Hematopoietic multipotent progenitor cell treated with erythropoietin and hydrocortisone succinate and interleukin-3 and kit ligand, for 17 days (in vitro differentiated cells): ENCODE data around the gene DHRS7C.

Experiments
- DNase-seq: peaks from one replicate; pipeline ENCODE4 v3.0.0-alpha.2; 2015; ENCODE audit warnings: low spot score

DHRS7C gene, protein sequence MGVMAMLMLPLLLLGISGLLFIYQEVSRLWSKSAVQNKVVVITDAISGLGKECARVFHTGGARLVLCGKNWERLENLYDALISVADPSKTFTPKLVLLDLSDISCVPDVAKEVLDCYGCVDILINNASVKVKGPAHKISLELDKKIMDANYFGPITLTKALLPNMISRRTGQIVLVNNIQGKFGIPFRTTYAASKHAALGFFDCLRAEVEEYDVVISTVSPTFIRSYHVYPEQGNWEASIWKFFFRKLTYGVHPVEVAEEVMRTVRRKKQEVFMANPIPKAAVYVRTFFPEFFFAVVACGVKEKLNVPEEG

DNA sequence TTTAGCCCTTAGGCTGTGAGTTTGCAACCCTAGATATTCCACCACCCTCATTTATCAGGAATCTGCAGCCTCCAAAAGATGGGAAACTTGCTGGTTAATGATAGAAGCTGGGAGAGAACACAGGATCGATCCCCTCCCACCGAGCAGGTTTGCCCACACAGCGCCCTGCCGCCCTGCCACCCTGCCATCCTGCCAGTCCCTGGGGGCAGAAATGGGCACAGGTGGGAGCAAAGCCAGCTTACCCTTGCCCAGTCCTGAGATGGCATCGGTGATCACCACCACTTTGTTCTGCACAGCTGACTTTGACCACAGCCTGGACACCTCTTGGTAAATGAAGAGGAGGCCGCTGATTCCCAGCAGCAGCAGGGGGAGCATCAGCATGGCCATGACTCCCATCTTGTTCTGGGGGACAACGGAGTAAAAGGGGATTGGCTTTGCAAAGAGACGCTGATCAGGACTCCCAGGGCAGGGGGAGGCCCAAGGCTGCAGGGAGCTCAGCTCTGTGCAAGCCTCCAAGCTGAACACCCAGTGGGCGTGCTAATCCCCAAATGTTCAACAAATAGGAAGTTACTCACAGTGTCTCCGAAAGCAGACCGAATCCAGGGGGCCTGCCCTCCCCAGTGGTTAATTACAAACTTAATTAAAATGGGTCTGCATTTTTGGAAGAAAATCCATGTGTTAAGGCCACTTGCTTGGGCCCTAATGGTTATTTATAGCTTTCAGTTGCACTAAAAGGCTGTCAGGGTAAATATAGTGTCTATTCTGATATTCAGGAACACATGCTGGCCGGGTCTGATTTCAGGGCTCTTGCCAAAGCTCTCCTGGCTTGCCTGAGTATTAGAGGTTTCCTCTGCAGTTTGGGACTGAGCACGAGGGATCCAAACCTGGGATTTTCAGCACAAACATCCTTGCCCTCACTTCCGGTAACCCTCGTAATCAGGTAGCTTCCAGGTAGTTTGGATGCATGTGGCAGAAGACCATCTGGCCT, at the start of gene DHRS7C:
Gene DHRS7C (minus strand): TSS at position 704 of the 988 bp plus-strand sequence. CDS start 308 bp downstream, at position 396.
- DNase-seq, result no peak

DNA sequence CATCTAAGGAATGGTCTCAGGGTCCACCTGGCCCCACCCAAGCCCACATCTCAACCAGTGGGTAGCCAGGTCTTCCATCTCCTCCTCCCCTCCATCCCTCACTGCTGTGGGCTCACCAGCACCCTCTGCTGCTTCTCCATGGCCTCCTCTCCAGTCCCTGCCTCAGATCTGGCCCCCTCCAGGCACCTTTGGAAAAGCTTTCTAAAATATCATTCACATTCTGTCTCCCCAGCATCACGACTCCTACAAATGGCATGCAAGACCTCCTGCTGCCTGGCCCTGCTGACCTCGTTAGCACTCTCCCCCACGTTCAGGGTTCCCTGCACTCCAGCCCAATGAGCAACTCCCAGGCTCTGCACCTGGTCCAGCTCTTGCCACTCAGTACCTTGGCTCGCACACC, 48.0 kb upstream of the DHRS7C start:
- DNase-seq, result no peak

DNA sequence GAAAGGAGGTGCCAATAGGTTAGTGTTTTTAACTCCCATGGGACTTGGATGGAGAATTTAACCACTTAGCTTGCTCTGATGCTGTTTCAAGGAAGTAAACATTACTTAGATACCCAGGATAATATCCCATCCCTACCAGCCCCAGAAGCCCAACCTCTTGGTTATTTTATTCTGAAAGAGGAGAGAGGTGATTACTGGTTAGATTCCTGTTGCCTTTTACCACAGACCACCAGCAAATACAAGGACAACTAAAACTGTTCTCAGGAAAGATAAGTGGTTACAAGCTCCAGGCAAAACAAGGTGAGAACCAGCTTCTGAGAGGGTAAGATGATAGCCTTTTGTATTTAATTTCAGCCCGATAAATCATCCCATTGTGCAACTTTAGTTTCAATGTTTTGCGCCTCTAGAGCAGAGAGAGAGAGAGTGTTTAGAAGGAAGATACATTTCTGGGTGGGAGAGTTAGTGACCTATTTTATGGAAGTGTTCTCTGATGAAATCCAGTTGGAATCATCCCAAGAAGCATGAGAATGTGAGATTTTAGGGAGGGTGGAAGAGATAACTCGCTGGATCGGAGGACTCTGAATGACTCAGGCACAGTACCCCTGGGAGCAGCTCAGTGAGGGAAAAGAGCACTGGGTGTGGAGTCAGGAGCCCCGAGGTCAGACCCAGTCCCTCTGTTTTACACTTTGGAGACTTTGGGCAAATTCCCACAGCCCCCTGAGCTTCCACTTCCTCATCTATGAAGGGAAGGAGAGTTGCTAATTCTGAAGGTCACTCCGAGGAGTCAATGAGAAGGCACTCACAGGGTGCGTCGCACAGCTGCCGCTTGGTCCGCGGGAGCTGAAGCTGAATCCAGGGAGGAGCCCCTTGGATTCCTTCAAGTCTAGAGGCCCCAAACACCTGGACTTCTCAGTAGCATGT, 46.4 kb upstream of the DHRS7C start:
- no peak for DNase-seq

DNA sequence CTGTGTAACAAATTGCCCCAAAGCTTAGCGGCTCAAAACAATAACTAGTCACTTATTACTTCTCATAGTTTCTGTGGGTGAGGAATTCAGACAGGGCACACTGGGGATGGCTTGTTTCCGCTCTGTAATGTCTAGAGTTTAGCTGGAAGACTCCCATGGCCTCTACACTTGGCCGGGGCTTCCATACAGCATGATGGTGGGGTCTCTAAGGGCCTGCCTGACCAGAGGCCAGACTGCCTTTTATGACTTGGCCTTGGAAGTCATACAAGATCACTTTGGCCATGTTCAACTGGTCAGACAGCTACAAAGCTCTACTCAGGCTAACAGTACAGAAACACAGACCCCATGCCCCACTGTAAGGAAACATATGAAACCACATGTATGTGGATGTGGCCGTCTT, 42.5 kb upstream of the DHRS7C start:
- no peak for DNase-seq

DNA sequence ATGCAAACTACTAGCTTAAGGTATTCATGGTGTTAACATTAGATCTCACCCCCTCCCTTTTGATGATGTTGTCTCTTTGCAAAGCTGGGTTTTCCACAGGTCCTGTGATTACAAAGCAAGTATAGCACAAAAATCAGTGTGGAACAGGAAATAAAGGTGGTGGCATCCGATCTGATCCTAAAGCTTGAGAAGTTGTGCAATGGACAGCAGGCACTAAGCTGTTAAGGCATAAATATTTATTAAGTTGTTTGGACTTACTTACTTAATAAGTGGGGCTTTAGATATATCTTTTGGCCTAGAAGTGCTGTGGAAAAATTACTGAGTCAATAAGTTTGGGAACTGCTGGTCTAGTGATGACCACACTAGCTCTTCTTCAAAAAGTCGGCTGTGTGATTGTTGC, 39.3 kb upstream of the DHRS7C start:
- DNase-seq, result no peak

DNA sequence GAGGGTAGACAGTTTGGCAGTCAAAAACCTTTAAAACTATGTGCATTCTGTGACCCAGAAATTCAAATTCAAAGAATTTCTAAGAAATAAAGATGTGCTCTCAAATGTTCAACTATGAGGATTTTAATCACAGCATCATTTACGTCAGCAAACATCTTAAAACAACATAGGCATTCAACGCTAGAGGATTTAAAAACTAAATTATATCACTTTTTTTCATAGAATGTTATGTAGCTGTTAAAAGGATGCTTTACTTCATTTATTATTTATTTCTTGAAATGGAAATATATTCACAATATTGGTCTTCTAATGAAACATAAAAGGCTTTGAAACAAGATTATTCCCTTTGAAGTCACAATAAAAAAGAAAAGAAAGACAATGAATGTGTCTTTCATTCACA, 38.0 kb upstream of the DHRS7C start:
- no peak for DNase-seq

DNA sequence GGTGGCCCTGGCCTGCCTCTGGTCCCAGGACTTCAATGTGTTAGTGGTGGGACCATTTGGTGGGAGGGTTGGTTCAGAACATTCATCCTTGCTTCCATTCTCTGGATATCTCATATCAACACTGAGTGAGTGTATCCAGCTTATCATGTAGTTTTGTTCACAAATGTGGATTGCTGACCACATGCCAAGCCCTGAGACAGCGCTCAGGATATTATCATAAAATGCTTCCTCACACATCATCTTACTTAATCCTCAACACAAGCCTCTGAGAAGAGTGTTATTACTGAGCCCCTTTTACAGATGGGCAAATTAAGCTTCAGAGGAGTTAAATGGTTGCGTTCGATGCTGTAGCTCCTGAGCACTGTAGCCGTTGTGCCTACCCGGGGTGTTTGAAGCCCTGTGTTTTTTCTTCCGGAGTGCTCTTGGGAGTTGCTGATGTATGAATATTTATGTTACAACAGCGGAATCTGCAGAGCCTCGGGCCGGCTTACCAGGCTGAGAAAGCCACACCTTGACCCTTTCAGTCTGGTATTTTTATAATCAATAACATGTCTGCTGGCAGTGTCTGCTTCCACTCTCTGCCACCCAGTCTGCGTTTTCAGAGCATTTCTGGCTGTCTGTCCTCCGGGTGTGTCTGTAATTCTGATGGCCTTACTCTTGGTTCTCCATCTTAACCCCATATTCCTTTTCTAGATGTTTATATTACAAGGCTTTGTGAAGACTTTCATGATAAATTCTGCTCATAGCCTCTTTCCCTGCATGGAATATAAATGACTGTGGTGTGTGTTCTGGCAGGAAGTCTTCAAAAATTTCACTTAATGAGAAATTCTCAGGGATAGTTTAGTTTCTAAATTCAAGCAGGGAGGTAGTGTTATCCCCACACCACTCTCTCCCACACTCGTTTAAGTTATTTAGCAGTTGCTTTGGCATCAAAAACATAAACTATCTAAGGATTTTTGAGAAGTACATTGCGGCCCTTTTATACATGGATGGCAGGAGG, 37.2 kb upstream of the DHRS7C start:
- no peak for DNase-seq

DNA sequence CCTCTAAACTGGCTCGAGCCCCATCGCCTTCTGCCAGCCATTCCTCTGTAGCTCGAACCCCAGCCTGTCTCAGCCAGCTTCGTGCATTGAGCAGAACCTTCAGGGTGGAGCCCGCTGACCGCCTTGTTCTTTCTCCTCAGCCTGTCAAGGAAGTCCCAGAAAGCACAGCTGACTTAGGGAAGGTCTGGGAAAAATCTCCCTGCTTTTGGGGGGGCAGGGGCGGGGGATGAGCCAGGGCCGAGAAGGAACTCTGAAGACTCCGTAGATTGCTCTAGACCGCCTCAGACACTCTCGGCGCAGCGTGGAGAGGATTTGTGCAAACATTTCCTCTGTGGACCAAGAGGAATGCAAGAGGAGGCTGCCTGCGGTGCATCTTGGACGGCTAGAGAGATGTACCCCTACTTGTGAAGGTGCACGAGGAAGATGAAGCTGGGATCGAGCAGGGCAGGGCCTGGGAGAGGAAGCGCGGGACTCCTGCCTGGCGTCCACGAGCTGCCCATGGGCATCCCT, 34.3 kb upstream of the DHRS7C start, which contains the start of gene GLP2R:
Gene GLP2R (plus strand): TSS at position 284 of the 510 bp plus-strand sequence. CDS start 140 bp downstream, at position 424.
- DNase-seq, result no peak

DNA sequence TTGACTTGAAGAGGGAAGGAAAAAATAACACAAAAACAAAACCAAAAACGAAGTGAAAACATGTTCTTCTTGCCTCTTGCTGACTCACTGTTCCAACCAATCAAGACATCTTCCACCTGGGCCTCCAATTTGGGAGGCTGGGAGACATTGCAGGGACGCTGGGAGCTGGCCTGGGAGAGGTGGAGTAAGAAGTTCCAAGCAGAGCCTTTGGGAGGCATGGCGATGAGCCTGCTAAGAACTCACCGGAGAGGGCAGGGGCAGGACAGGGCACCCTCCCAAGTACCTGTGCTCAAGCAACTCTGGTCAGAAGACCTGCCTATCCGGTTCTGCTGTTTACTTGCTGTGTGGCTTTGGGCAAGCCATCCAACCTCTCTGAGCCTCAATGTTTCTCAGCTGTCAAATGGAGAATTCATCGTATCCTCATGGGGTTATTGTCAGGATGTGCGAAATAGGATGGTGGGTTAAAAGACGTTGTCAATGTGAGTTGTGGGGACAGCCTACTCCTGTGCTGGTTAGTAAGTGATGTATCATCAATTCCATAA, 33.5 kb upstream of the DHRS7C start:
- DNase-seq, result no peak

DNA sequence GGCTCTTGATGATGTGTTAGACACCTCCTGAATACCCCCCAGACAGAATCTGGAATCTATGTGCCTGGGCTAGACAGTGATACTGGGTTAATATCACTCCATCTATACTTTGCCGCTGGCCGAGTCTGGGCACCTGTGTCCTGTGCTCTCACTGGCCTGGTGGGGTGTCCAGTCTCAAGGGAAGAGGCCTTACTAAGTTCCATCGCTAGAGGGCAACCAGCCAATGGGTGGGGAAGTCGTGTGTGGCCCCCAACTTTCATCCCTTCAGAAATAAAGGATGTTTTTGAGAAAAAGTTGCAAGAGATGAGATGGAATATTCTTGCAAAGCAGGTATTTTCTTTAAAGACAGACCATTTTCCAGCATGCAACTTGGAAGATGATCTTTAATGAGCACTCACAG, 32.7 kb upstream of the DHRS7C start:
- DNase-seq, result no peak

DNA sequence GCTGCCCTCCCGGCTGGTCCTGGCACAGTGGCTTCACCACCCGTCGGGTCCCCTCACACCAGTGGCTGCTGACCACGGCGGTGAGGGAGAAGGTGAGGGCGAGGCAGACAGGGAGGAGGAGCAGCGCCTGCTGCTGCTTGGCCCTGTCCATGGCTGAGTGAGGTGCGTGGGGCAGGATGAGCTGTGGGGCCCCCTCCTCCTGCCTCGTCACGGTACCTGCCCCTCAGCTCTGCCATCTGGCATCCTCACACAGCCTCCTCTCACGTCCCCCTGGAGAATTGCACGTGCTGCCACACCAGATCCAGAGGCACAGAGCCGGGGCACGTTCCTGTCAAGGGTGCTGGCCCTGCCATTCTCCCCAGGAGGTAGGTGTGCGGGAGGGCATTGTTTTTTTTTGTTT, 30.5 kb upstream of the DHRS7C start, which contains the start of gene GSG1L2:
Gene GSG1L2 (minus strand): TSS at position 159 of the 400 bp plus-strand sequence. CDS start 8 bp downstream, at position 151.
- DNase-seq, result no peak

DNA sequence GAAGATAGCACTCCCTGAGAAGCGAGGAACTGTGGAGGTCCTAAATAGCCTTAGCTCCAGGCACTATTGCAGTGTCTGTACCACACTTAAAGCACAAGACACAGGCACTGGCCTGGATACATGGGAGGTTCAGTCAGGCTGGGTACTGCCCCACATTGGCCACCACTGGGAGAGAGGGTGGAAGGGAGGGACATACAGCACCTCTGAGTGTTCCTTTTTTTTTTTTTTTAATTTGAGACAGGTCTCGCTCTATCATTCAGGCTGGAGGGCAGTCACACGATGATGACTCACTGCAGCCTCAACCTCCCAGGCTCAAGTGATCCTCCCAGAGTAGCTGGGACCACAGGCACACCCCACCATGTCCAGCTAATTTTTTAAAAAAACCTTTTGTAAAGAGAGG, 29.1 kb upstream of the DHRS7C start:
- no peak for DNase-seq

DNA sequence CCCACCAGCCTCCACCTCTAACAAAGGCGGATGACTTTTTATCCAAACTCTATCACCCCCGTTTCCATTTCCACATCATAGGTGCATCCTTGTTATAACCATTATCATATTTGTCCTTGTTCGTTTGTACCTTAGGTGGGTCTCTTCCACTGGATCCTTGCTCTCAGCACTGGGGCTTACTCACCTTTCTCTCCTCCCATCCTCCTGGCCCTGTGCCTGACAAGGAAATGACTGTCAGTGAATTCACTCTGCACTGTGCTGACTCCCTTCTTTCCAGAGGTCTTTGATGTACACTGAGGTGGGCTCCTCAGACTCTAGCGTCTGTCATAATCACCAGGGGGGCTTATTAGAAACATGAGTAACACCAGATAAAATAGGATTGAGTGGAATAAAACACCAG, 27.4 kb upstream of the DHRS7C start:
- DNase-seq, result no peak

DNA sequence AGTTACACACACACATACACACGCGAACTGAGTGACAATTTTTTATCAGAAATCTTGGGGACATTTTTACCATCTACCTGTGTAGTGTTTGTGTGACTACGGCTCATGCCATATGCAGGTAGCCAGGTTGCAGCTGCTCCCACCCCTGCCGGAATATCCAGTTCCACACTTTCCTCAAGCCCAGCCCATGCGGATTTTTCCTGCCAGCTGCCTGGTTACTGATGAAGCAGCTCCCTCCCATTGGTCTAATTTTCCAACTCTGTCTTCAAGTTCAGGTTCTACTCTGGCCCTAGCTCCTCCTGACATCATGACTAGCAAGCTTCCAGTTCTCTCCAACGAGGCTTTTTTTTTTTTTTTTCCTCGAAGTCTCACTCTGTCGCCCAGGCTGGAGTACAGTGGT, 25.7 kb upstream of the DHRS7C start:
- DNase-seq, result no peak

DNA sequence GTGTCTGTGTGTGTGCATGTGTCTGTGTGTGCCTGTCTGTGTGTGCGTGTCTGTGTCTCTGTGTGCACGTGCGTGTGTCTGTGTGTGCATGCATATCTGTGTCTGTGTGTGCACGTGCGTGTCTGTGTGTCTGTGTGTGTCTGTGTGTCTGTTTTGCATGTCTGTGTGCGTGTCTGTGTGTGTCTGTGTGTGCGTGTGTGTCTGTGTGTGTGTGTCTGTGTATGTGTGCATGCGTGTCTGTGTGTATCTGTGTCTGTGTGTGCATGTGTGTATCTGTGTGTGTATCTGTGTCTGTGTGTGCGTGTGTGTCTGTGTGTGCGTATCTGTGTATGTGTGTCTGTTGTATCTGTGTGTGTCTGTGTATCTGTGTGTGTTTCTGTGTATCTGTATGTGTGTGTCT, 25.1 kb upstream of the DHRS7C start:
- no peak for DNase-seq

DNA sequence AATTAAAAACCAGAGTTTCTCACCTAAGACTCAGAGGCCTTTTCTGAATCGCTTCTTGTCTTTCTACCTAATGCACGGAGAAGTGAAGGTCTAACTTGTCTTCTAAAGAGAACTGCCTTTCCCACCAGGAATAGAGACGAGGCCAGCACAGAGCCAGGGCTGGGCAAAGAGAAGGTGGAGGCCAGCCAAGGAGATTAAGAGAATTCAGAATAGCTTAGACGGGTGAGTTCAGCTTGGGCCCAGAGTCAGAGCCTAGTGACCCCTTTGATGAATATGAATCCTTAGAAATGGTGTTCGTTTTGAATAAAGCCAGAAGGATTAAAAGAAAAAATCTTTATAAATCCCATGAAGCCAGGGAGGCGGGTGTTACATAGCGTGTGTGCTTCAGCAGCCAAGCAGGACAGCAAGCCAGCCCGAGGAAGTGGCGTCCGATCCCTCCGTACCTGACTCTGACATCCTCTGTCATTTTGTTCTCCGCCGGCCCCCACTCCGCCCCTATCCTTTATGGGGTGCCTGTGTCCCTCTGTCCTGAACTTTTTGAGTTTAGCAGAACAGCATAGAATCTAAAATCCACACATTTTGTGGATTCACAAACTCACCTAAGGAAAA, 23.0 kb upstream of the DHRS7C start:
- no peak for DNase-seq

DNA sequence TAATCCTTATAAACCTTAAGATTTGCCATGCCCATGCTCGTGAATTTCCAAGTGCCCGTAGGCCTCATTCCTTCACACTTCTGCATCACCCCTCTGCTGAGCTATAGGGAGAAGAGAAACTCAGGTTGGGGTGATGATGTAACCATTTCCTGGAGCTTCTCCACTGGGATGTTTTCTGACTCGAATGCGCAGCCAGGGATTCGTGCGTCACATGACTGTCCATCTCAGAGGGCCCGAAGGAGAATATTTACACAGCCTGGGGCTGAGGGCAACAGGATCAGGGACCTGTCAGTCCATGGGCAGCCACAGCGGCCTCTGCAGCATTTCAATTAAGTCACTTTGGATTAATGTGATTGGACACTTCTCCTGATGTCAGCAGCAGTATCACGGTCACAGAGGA, 21.8 kb upstream of the DHRS7C start:
- DNase-seq, result no peak

DNA sequence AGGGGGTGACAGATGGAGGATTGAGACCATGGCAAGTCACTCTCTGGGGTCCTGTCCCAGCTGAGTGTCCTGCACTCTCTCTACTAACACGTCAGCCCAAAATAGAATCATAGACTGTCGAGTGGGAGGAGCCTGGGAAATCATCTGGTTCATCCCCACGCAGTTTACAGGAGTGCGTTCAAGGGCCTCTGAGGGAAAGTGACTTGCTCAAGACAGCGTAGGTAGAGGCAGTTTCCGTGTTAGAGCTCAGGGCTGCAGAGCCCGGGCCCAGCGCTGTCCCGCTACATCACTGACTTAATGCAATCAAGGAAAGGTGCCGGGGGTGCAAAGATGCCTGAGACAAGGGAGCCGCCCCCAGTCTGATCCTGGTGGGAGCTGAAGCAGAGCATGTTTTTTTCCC, 20.1 kb upstream of the DHRS7C start:
- no peak for DNase-seq

DNA sequence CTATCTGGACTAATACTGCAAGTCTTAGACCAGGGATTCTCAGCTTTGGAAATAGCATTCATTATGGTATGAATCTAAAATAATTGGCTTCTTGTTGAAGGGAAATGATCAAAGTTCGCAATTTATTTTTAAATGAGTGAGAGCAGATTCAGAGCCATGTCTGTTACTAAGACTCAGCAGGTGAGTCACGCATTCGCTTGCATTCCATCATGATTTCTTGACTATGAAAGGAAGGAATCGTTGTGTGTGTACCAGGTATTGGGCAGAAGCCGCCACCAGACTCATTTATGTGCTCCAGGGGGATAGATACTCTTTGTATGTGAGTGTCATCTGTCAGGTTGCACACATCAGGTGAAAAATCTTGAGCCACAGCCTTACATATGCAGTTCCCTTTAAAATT, 19.7 kb upstream of the DHRS7C start:
- no peak for DNase-seq
